ENCODE results near the gene KRIT1. TPM values are rescaled to one million over a fixed set of nuclear protein-coding genes. Genes with fewer than 3 reads are reported as not detected.

KRIT1 gene
- total RNA-seq, 1 experiment from 2014 or later, result 34.9 TPM

GRCh38 chr7:92156990-92157389 is 88.7 kb downstream of the KRIT1 start:
- no peaks in the 10 kb centered on the region for H3K27me3 ChIP-seq (ENCODE audit: insufficient read depth, low read length)
- no peak overlapping the region for H3K14ac ChIP-seq (ENCODE audit: insufficient read depth, low read length)
- no peaks in the 10 kb centered on the region for H3K9me3 ChIP-seq (ENCODE audit: control insufficient read depth, low read depth, low read length)
- no peaks in the 10 kb centered on the region for H3K79me2 ChIP-seq (ENCODE audit: insufficient read depth, low read length)
- no peak overlapping the region for H3K27ac ChIP-seq (ENCODE audit: insufficient read length, low read depth, low read length)
- H2BK120ac ChIP-seq (ENCODE audit: low read depth, low read length, poor library complexity, severe bottlenecking), result no peak overlapping the region
- H3K79me1 ChIP-seq (ENCODE audit: insufficient read depth, low read depth, low read length, poor library complexity, severe bottlenecking), result no peaks in the 10 kb centered on the region
- H3K9ac ChIP-seq (ENCODE audit: extremely low read depth, insufficient read length, low read length), result no peak overlapping the region
- Mint-ChIP-seq H3K36me3 (ENCODE audit: insufficient read depth in 1 of 3, low read depth in 3 of 3) (no peaks in the 10 kb centered on the region), H3K4me3 (no peak overlapping the region), H3K27me3 (ENCODE audit: low read depth) (no peaks in the 10 kb centered on the region), H3K27ac (no peak overlapping the region), H3K4me1 (peaks cover 0 to 4% of the 10 kb centered on the region in 2 experiments; a peak in 1 of 4 replicates), H3K9me3 (no peaks in the 10 kb centered on the region)
- no peaks in the 10 kb centered on the region for H3K4me1 ChIP-seq (ENCODE audit: insufficient read depth, low read length)
- DNase-seq, result no peak
- no peak overlapping the region for H3K4me2 ChIP-seq (ENCODE audit: insufficient read depth, insufficient read length, low read length)
- no peak overlapping the region for H3K56ac ChIP-seq (ENCODE audit: insufficient read length, low read depth, low read length)
- no peaks in the 10 kb centered on the region for H4K20me1 ChIP-seq (ENCODE audit: control insufficient read depth, insufficient read depth, insufficient read length)
- no peak overlapping the region for H3K18ac ChIP-seq (ENCODE audit: insufficient read length, low read depth, low read length)
- H3K4ac ChIP-seq (ENCODE audit: low read depth, low read length), result no peak overlapping the region
- H3K23me2 ChIP-seq (ENCODE audit: insufficient read length, low read depth, low read length, poor library complexity, severe bottlenecking), result no peaks in the 10 kb centered on the region
- no peak overlapping the region for H2AFZ ChIP-seq (ENCODE audit: low read length)
- no peak overlapping the region for H2BK12ac ChIP-seq (ENCODE audit: insufficient read length, low read depth, low read length)
- H2BK20ac ChIP-seq (ENCODE audit: low read depth, low read length, poor library complexity, severe bottlenecking), result no peak overlapping the region
- H2AK5ac ChIP-seq (ENCODE audit: insufficient read length, low read length), result no peak overlapping the region
- H2BK5ac ChIP-seq (ENCODE audit: insufficient read length, low read length), result no peak overlapping the region
- no peak overlapping the region for H4K5ac ChIP-seq (ENCODE audit: insufficient read length, low read depth, low read length)
- TF ChIP-seq CTCF (conservative IDR thresholded peaks at IDR 0.05), result no peak
- H4K8ac ChIP-seq (replicated peaks; ENCODE audit: insufficient read length, low read depth, low read length), result no peak overlapping the region
- H3K23ac ChIP-seq (ENCODE audit: insufficient read length, low read depth, low read length), result no peak overlapping the region
- H4K91ac ChIP-seq (ENCODE audit: insufficient read length, low read depth, low read length), result no peak overlapping the region
- no peak overlapping the region for H3T11ph ChIP-seq (ENCODE audit: low read length)
- no peak overlapping the region for H2BK15ac ChIP-seq (ENCODE audit: low read depth, low read length)

Measured in H9 (cell line).